ENCODE measurements around the gene DPEP3. TPM values are rescaled to one million over a fixed set of nuclear protein-coding genes. Genes with fewer than 3 reads are reported as not detected.

DPEP3 gene
- polyA plus RNA-seq, 1 donor from 2014 or later = not detected

GRCh38 chr16:67962135-67962534, 18.2 kb downstream of the DPEP3 start:
- peaks cover 2% of the 10 kb centered on the region for H3K27me3 ChIP-seq (ENCODE audit: insufficient read depth, low read depth, low read length)
- H3K9me2 ChIP-seq (ENCODE audit: insufficient read depth, low read length) = no peaks in the 10 kb centered on the region
- H3F3A ChIP-seq (ENCODE audit: insufficient read depth, low read length, poor library complexity, severe bottlenecking) = no peaks in the 10 kb centered on the region
- no peaks in the 10 kb centered on the region for H4K20me1 ChIP-seq (ENCODE audit: insufficient read depth)
- TF ChIP-seq CTCF (IDR thresholded peaks at IDR 0.05; ENCODE audit: poor library complexity, severe bottlenecking) (no peak), EP300 (conservative IDR thresholded peaks at IDR 0.05; ENCODE audit: poor library complexity, severe bottlenecking) (no peak), EZH2 (IDR thresholded peaks at IDR 0.05; ENCODE audit: borderline replicate concordance, insufficient read depth, low read length, poor library complexity, severe bottlenecking) (no peak), TAF1 (IDR thresholded peaks at IDR 0.05; ENCODE audit: low read depth) (no peak), MXI1 (conservative IDR thresholded peaks at IDR 0.05; ENCODE audit: poor library complexity, severe bottlenecking) (no peak), REST (IDR thresholded peaks at IDR 0.05; ENCODE audit: borderline replicate concordance) (no peak), SMC3 (conservative IDR thresholded peaks at IDR 0.05; ENCODE audit: poor library complexity) (no peak), POLR2AphosphoS5 (IDR thresholded peaks at IDR 0.05) (no peak), RAD21 (conservative IDR thresholded peaks at IDR 0.05) (no peak)
- no peaks in the 10 kb centered on the region for H3K36me3 ChIP-seq (ENCODE audit: insufficient read depth, low read length)
- H3K4me2 ChIP-seq (ENCODE audit: low read length) = no peak overlapping the region
- H3K4me3 ChIP-seq (ENCODE audit: low read length) = no peak overlapping the region
- H3K9ac ChIP-seq (ENCODE audit: low read length) = no peak overlapping the region
- H2AFZ ChIP-seq (ENCODE audit: low read depth, low read length) = no peak overlapping the region
- H3K9me3 ChIP-seq (ENCODE audit: low read length) = no peaks in the 10 kb centered on the region
- H3K27ac ChIP-seq (ENCODE audit: low read length) = no peak overlapping the region
- no peaks in the 10 kb centered on the region for H3K79me2 ChIP-seq (replicated peaks; ENCODE audit: insufficient read depth, low read length)

- Histone ChIP-seq H4K20me1 (ENCODE audit: insufficient read depth) (no peaks in the 10 kb centered on the region), H3K4me3 (ENCODE audit: low read length) (no peak overlapping the region), H3K27me3 (ENCODE audit: insufficient read depth, low read depth, low read length) (no peaks in the 10 kb centered on the region), H3K4me2 (ENCODE audit: low read length) (no peak overlapping the region), H2AFZ (ENCODE audit: low read depth, low read length) (no peak overlapping the region), H3K9me2 (ENCODE audit: insufficient read depth, low read length) (no peaks in the 10 kb centered on the region), H3F3A (ENCODE audit: insufficient read depth, low read length, poor library complexity, severe bottlenecking) (no peaks in the 10 kb centered on the region), H3K9ac (ENCODE audit: low read length) (no peak overlapping the region), H3K79me2 (replicated peaks; ENCODE audit: insufficient read depth, low read length) (no peaks in the 10 kb centered on the region), H3K27ac (ENCODE audit: low read length) (no peak overlapping the region), H3K9me3 (ENCODE audit: low read length) (no peaks in the 10 kb centered on the region), H3K36me3 (ENCODE audit: insufficient read depth, low read length) (no peaks in the 10 kb centered on the region)
- no peak for TF ChIP-seq POLR2AphosphoS5 (IDR thresholded peaks at IDR 0.05)
- no peak for TF ChIP-seq TAF1 (IDR thresholded peaks at IDR 0.05; ENCODE audit: low read depth)
- no peak for TF ChIP-seq RAD21 (conservative IDR thresholded peaks at IDR 0.05)
- no peak for TF ChIP-seq CTCF (IDR thresholded peaks at IDR 0.05; ENCODE audit: poor library complexity, severe bottlenecking)
- no peak for TF ChIP-seq REST (IDR thresholded peaks at IDR 0.05; ENCODE audit: borderline replicate concordance)
These were observed 18.7 kb downstream of the DPEP3 start for GRCh38 chr16:67961551-67961957.

Measured in neural cell (in vitro differentiated cells).